ENCODE measurements around the gene NUFIP2.

NUFIP2 gene

GRCh38 chr17:29246628-29247027 is 47.3 kb downstream of the NUFIP2 start, which contains the start of gene CRYBA1:
TSS of gene CRYBA1 (plus strand) at chr17:29246859. CDS start at chr17:29246864, 5 bp downstream.
- TF ChIP-seq CTCF (IDR thresholded peaks at IDR 0.05), result no peak
- TF ChIP-seq ZFX (IDR thresholded peaks at IDR 0.05; ENCODE audit: borderline replicate concordance), result no peak
- no peak within 1 kb of the TSS for H3K27ac ChIP-seq

- no peak overlapping the region for H3K27ac ChIP-seq
- TF ChIP-seq CTCF (IDR thresholded peaks at IDR 0.05), result no peak
These were observed 48.5 kb downstream of the NUFIP2 start for GRCh38 chr17:29245401-29245800.

- TF ChIP-seq CTCF (IDR thresholded peaks at IDR 0.05), result peak; percentile 35; the same call in 1 of the 2 replicates
- TF ChIP-seq ZFX (IDR thresholded peaks at IDR 0.05; ENCODE audit: borderline replicate concordance), result no peak
- no peak overlapping the region for H3K27ac ChIP-seq
These were observed 50.2 kb downstream of the NUFIP2 start for GRCh38 chr17:29243792-29244191.

- H3K27ac ChIP-seq, result no peak overlapping the region
- TF ChIP-seq CTCF (IDR thresholded peaks at IDR 0.05) (no peak), ZFX (IDR thresholded peaks at IDR 0.05; ENCODE audit: borderline replicate concordance) (no peak)
These were observed 51.2 kb downstream of the NUFIP2 start for GRCh38 chr17:29242790-29243189.

GRCh38 chr17:29242051-29242450 is 51.9 kb downstream of the NUFIP2 start:
- TF ChIP-seq CTCF (IDR thresholded peaks at IDR 0.05) (no peak), ZFX (IDR thresholded peaks at IDR 0.05; ENCODE audit: borderline replicate concordance) (no peak)
- no peak overlapping the region for H3K27ac ChIP-seq

GRCh38 chr17:29240968-29241963 is 52.7 kb downstream of the NUFIP2 start:
- TF ChIP-seq CTCF (IDR thresholded peaks at IDR 0.05), result no peak
- no peak for TF ChIP-seq ZFX (IDR thresholded peaks at IDR 0.05; ENCODE audit: borderline replicate concordance)
- H3K27ac ChIP-seq, result no peak overlapping the region

- H3K27ac ChIP-seq, result no peak overlapping the region
- TF ChIP-seq CTCF (IDR thresholded peaks at IDR 0.05) (no peak), ZFX (IDR thresholded peaks at IDR 0.05; ENCODE audit: borderline replicate concordance) (no peak)
These were observed 53.5 kb downstream of the NUFIP2 start for GRCh38 chr17:29240477-29240876.

Measured in 22Rv1 (cell line).